Measurements from ENCODE around the gene IGF2R.

IGF2R gene

GRCh38 chr6:160055813-160056212 lies 86.9 kb downstream of the IGF2R start:
- no peak for DNase-seq

- DNase-seq, result no peak
These were observed 88.2 kb downstream of the IGF2R start for GRCh38 chr6:160057080-160057479.

- DNase-seq, result no peak
These were observed 89.8 kb downstream of the IGF2R start for GRCh38 chr6:160058603-160059215.

GRCh38 chr6:160060221-160060620 lies 91.3 kb downstream of the IGF2R start:
- DNase-seq, result no peak

GRCh38 chr6:160060920-160061447 lies 92.1 kb downstream of the IGF2R start:
- DNase-seq, result no peak

GRCh38 chr6:160063771-160064413 lies 95.0 kb downstream of the IGF2R start:
- DNase-seq, result no peak

- DNase-seq, result no peak
These were observed 96.3 kb downstream of the IGF2R start for GRCh38 chr6:160065200-160065599.

GRCh38 chr6:160067564-160067963 lies 98.7 kb downstream of the IGF2R start:
- DNase-seq, result no peak

- DNase-seq, result no peak
These were observed 99.5 kb downstream of the IGF2R start for GRCh38 chr6:160068346-160068745.

GRCh38 chr6:160069050-160069454 lies 100.2 kb downstream of the IGF2R start:
- no peak for DNase-seq

GRCh38 chr6:160069459-160069858 lies 100.6 kb downstream of the IGF2R start:
- DNase-seq, result no peak

GRCh38 chr6:160070427-160070826 lies 101.5 kb downstream of the IGF2R start:
- DNase-seq, result no peak

- DNase-seq, result no peak
These were observed 101.9 kb downstream of the IGF2R start for GRCh38 chr6:160070831-160071230.

- no peak for DNase-seq
These were observed 103.2 kb downstream of the IGF2R start for GRCh38 chr6:160071805-160072690.

GRCh38 chr6:160073272-160073671 lies 104.4 kb downstream of the IGF2R start:
- no peak for DNase-seq

- no peak for DNase-seq
These were observed 107.1 kb downstream of the IGF2R start for GRCh38 chr6:160076009-160076408.

GRCh38 chr6:160077024-160077423 lies 108.1 kb downstream of the IGF2R start:
- no peak for DNase-seq

GRCh38 chr6:160077526-160077925 lies 108.6 kb downstream of the IGF2R start:
- no peak for DNase-seq

- DNase-seq, result no peak
These were observed 110.2 kb downstream of the IGF2R start for GRCh38 chr6:160078883-160079685.

GRCh38 chr6:160079686-160080043 lies 110.8 kb downstream of the IGF2R start:
- no peak for DNase-seq

GRCh38 chr6:160080097-160080496 lies 111.2 kb downstream of the IGF2R start:
- DNase-seq, result no peak

- no peak for DNase-seq
These were observed 112.5 kb downstream of the IGF2R start for GRCh38 chr6:160081398-160081797.

GRCh38 chr6:160082627-160083026 lies 113.7 kb downstream of the IGF2R start:
- no peak for DNase-seq
